Superior temporal gyrus (tissue), 1 donor: ENCODE data around the gene EEIG1.

Experiments used
- DNase-seq: peaks from one replicate; pipeline ENCODE4 v3.0.0-alpha.2; 2016; ENCODE audit errors: extremely low spot score

Gene EEIG1

GRCh38 chr9:127959841-127960409 lies 20.9 kb downstream of the EEIG1 start:
- DNase-seq, result no peak

GRCh38 chr9:127959398-127959797 lies 21.4 kb downstream of the EEIG1 start:
- DNase-seq, result no peak

GRCh38 chr9:127958728-127959127 lies 22.1 kb downstream of the EEIG1 start:
- DNase-seq, result no peak

GRCh38 chr9:127955294-127956015 lies 25.3 kb downstream of the EEIG1 start:
- DNase-seq, result peak; percentile 80

- DNase-seq, result peak; percentile 72
Measured at GRCh38 chr9:127954831-127955293, 25.9 kb downstream of the EEIG1 start.

- no peak for DNase-seq
Measured at GRCh38 chr9:127953768-127954505, 26.9 kb downstream of the EEIG1 start.

GRCh38 chr9:127953154-127953553 lies 27.6 kb downstream of the EEIG1 start:
- no peak for DNase-seq

GRCh38 chr9:127950513-127951289 lies 30.1 kb downstream of the EEIG1 start:
- peak; percentile 99 for DNase-seq

- peak; percentile 89 for DNase-seq
Measured at GRCh38 chr9:127949827-127950512, 30.8 kb downstream of the EEIG1 start.

- no peak for DNase-seq
Measured at GRCh38 chr9:127947841-127948710, 32.7 kb downstream of the EEIG1 start.

GRCh38 chr9:127946728-127947127 lies 34.1 kb downstream of the EEIG1 start:
- DNase-seq, result no peak

GRCh38 chr9:127945942-127946341 lies 34.8 kb downstream of the EEIG1 start:
- DNase-seq, result no peak

GRCh38 chr9:127945338-127945737 lies 35.5 kb downstream of the EEIG1 start:
- no peak for DNase-seq

GRCh38 chr9:127944586-127945218 lies 36.1 kb downstream of the EEIG1 start:
- DNase-seq, result no peak

- peak; percentile 94 for DNase-seq
Measured at GRCh38 chr9:127943731-127944144, 37.1 kb downstream of the EEIG1 start.

GRCh38 chr9:127943011-127943662 lies 37.7 kb downstream of the EEIG1 start:
- no peak for DNase-seq

- DNase-seq, result no peak
Measured at GRCh38 chr9:127942216-127943010, 38.4 kb downstream of the EEIG1 start.

GRCh38 chr9:127941961-127942215 lies 38.9 kb downstream of the EEIG1 start:
- no peak for DNase-seq
